ENCODE results near the gene CYP26B1. TPM values are rescaled to one million over a fixed set of nuclear protein-coding genes. Genes with fewer than 3 reads are reported as not detected.

The CYP26B1 gene
- total and polyA plus RNA-seq, 2 donors (not counting 3 experiments of a cell fraction or from before 2014, with no cell fraction given): 0.30 to 1.1 TPM

DNA sequence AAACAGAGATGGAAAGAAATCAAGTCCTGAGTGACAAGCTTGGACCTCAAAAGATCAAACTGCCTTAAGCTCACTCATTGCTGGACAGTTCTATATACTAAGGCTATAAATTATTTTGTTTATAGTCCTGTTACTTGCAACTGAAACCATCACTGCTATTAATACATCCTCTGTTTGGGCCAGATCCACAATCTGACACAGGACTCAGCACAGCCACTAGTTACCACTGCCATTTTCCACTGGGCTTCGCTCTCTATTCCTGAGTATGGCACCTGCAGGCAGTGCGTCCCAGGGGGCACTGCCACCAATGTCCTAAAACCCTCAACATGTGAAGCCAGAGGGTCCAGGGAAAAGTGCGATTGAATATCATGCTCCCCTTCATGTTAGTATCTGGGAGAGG is 52.3 kb downstream of the CYP26B1 start:
- Histone ChIP-seq H3K27ac (ENCODE audit: insufficient read depth, low read depth, low read length) (no peak overlapping the region), H3K9me1 (replicated peaks; ENCODE audit: control insufficient read depth, extremely low read depth, insufficient read depth, low read length) (no peaks in the 10 kb centered on the region), H3K27me3 (ENCODE audit: control insufficient read depth in 2 of 2, insufficient read depth in 2 of 2, low read length in 2 of 2) (peaks cover 4 to 17% of the 10 kb centered on the region in 2 experiments), H2AFZ (ENCODE audit: low read depth, low read length) (no peak overlapping the region), H3K4me3 (replicated peaks in 1 of 3; ENCODE audit: insufficient read depth in 1 of 3, low read depth in 1 of 3, low read length in 3 of 3) (no peak overlapping the region), H3K4me1 (ENCODE audit: control insufficient read depth, extremely low read depth, insufficient read depth, low read length) (no peaks in the 10 kb centered on the region), H3K9ac (replicated peaks; ENCODE audit: extremely low read depth, insufficient read depth, low read length) (no peak overlapping the region), H3K4me2 (ENCODE audit: insufficient read depth, low read length) (no peak overlapping the region), H3K79me2 (ENCODE audit: control insufficient read depth, insufficient read depth, low read length) (no peaks in the 10 kb centered on the region), H3K9me3 (replicated peaks; ENCODE audit: control insufficient read depth, insufficient read depth, low read length) (no peaks in the 10 kb centered on the region), H3K36me3 (ENCODE audit: control insufficient read depth in 2 of 2, extremely low read depth in 1 of 2, insufficient read depth in 2 of 2, low read length in 2 of 2) (no peaks in the 10 kb centered on the region), H4K20me1 (replicated peaks; ENCODE audit: control insufficient read depth, extremely low read depth, insufficient read depth, low read length) (no peaks in the 10 kb centered on the region)
- BruUV-seq (replicated peaks): no TSS peak
- FAIRE-seq (no peak), DNase-seq (ENCODE audit: low read depth, low spot score) (no peak)
- TF ChIP-seq FOS (IDR thresholded peaks at IDR 0.05; ENCODE audit: borderline replicate concordance, insufficient read depth, low read length) (no peak), CTCF (IDR thresholded peaks at IDR 0.05; ENCODE audit: extremely low read depth in 1 of 2, insufficient read depth in 1 of 2, low read depth in 1 of 2, low read length in 2 of 2) (no peak), EZH2 (IDR thresholded peaks at IDR 0.05; ENCODE audit: borderline replicate concordance, low read depth, low read length, severe bottlenecking) (no peak), POLR2AphosphoS5 (IDR thresholded peaks at IDR 0.05; ENCODE audit: insufficient read depth, low read depth, low read length) (no peak), MYC (IDR thresholded peaks at IDR 0.05; ENCODE audit: low read depth, low read length) (no peak), GATA2 (IDR thresholded peaks at IDR 0.05; ENCODE audit: insufficient read depth, insufficient read length, low read depth, low read length) (no peak), JUN (IDR thresholded peaks at IDR 0.05; ENCODE audit: borderline replicate concordance, insufficient read depth, insufficient read length, low read depth) (no peak), POLR2A (IDR thresholded peaks at IDR 0.05; ENCODE audit: low read depth, low read length) (no peak)
- TF ChIP-seq, protein P1, sequence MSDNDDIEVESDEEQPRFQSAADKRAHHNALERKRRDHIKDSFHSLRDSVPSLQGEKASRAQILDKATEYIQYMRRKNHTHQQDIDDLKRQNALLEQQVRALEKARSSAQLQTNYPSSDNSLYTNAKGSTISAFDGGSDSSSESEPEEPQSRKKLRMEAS (IDR thresholded peaks at IDR 0.05; ENCODE audit: insufficient read depth, insufficient read length): no peak
- dilution Hi-C loops (cut with MboI; ENCODE audit: extremely low pct_ligation_motif_present, low sequenced_read_pairs): no loop called here
- CTCF ChIA-PET: no interaction called here
- POLR2A ChIA-PET: no interaction called here
- intact Hi-C loops (cut with micrococcal nuclease): no loop called here
